SK-N-SH (cell line): ENCODE data around the gene PARD3B. TPM values are rescaled to one million over a fixed set of nuclear protein-coding genes. Genes with fewer than 3 reads are reported as not detected.

Experiments
- CTCF ChIA-PET: fragments of 300-600, 350-600 bp; formaldehyde crosslinking; extraction: SDS; loops from one replicate; lab custom pipeline; 2021; lab: Yijun Ruan, JAX
- POLR2A ChIA-PET: fragments of 350-600 bp; sonication (Branson Sonifier 250); formaldehyde crosslinking; extraction: SDS; loops from one replicate; lab custom pipeline; 2020; ENCODE audit warnings: antibody characterized with exemption, inconsistent platforms; lab: Yijun Ruan, JAX
- DNase-seq: peaks from one replicate; pipeline ENCODE4 v3.0.0; 2012
- H2AFZ ChIP-seq: fragments of 200-600 bp; sonication (generic); 2 replicates; pipeline ENCODE4 v1.8.1; 2016; ENCODE audit warnings: antibody characterized with exemption, mild to moderate bottlenecking, low read depth
- H3F3A ChIP-seq: fragments of 200-600 bp; sonication (generic); replicated peaks from 2 replicates; pipeline ENCODE3; 2016; ENCODE audit warnings: antibody characterized with exemption, mild to moderate bottlenecking; ENCODE audit not compliant: insufficient read depth
- H3K27ac ChIP-seq, 2 experiments: fragments of 200-500 bp in 1 of 2; fragments of 200-600 bp in 1 of 2; sonication (Bioruptor generic) in 1 of 2; sonication (generic), shearing (Covaris generic) in 1 of 2; 2 replicates each; pipeline versions ENCODE4 v1.5.1 to v1.6.1; 2014 to 2016; ENCODE audit warnings: low read depth in 2 of 2, inconsistent platforms in 1 of 2, low read length in 1 of 2, mild to moderate bottlenecking in 1 of 2, mixed read lengths in 1 of 2
- H3K27me3 ChIP-seq: fragments of 200-600 bp; sonication (generic), shearing (Covaris generic); 2 replicates; pipeline ENCODE4 v1.6.1; 2016; ENCODE audit warnings: mixed run types; ENCODE audit not compliant: insufficient read depth
- H3K36me3 ChIP-seq, 2 experiments: fragments of 200-500 bp in 1 of 2; fragments of 200-600 bp in 1 of 2; sonication (Bioruptor generic) in 1 of 2; sonication (generic) in 1 of 2; replicated peaks in 1 of 2; 2 replicates each; pipeline versions ENCODE3 to v1.5.1; 2014 to 2016; ENCODE audit warnings: low read length in 1 of 2, mild to moderate bottlenecking in 1 of 2; ENCODE audit not compliant: insufficient read depth in 2 of 2, control insufficient read depth in 1 of 2
- H3K4me1 ChIP-seq, 2 experiments: fragments of 200-500 bp in 1 of 2; fragments of 200-600 bp in 1 of 2; sonication (Bioruptor generic) in 1 of 2; sonication (generic), shearing (Covaris generic) in 1 of 2; 2 replicates each; pipeline versions ENCODE4 v1.5.1 to v1.6.1; 2014 to 2016; ENCODE audit warnings: low read depth in 1 of 2, low read length in 1 of 2, mixed run types in 1 of 2; ENCODE audit not compliant: insufficient read depth in 2 of 2, control insufficient read depth in 1 of 2
- H3K4me2 ChIP-seq: fragments of 200-600 bp; sonication (generic), shearing (Covaris generic); 2 replicates; pipeline ENCODE4 v1.6.1; 2017; ENCODE audit warnings: mixed run types
- H3K4me3 ChIP-seq, 2 experiments: fragments of 200-500 bp in 1 of 2; fragments of 200-600 bp in 1 of 2; sonication (Bioruptor generic) in 1 of 2; sonication (generic), shearing (Covaris generic) in 1 of 2; 2 replicates each; pipeline versions ENCODE4 v1.5.1 to v1.8.1; 2014 to 2016; ENCODE audit warnings: low read depth in 2 of 2, inconsistent platforms in 1 of 2, low read length in 1 of 2, mild to moderate bottlenecking in 1 of 2, mixed read lengths in 1 of 2, moderate library complexity in 1 of 2
- H3K79me2 ChIP-seq: fragments of 200-600 bp; sonication (generic); 2 replicates; pipeline ENCODE4 v1.8.1; 2017; ENCODE audit warnings: mild to moderate bottlenecking; ENCODE audit not compliant: insufficient read depth
- H3K9ac ChIP-seq: fragments of 200-600 bp; sonication (generic); 2 replicates; pipeline ENCODE4 v1.6.1; 2017; ENCODE audit warnings: mixed run types
- H3K9me2 ChIP-seq: fragments of 200-600 bp; sonication (generic); 2 replicates; pipeline ENCODE4 v1.6.1; 2017; ENCODE audit warnings: mixed run types
- H3K9me3 ChIP-seq: fragments of 200-600 bp; sonication (generic); 2 replicates; pipeline ENCODE4 v1.6.1; 2017; ENCODE audit warnings: mixed run types, mild to moderate bottlenecking, moderate library complexity
- H4K20me1 ChIP-seq: fragments of 200-600 bp; sonication (generic); 2 replicates; pipeline ENCODE4 v1.6.1; 2017; ENCODE audit warnings: mild to moderate bottlenecking, mixed run types; ENCODE audit not compliant: insufficient read depth
- ELF1 ChIP-seq: IDR thresholded peaks from 2 replicates; pipeline ENCODE4 v1.4.0; 2012
- EZH2phosphoT487 ChIP-seq: fragments of 200-600 bp; sonication (generic); IDR thresholded peaks from 2 replicates; pipeline ENCODE4 v1.6.1; 2017; ENCODE audit warnings: low read depth, mixed run types, mild to moderate bottlenecking, antibody characterized with exemption, moderate library complexity, borderline replicate concordance
- FOSL2 ChIP-seq: IDR thresholded peaks from 2 replicates; pipeline ENCODE4 v1.4.0; 2012; ENCODE audit warnings: low read depth, mild to moderate bottlenecking, moderate library complexity, borderline replicate concordance
- FOXJ3 ChIP-seq: sonication (generic); formaldehyde crosslinking; IDR thresholded peaks from 2 replicates; pipeline ENCODE4 v1.5.1; 2020; ENCODE audit warnings: mild to moderate bottlenecking, missing genetic modification reagents
- FOXM1 ChIP-seq: IDR thresholded peaks from 2 replicates; pipeline ENCODE4 v1.4.0; 2012; ENCODE audit warnings: low read depth, mild to moderate bottlenecking
- GABPA ChIP-seq: IDR thresholded peaks from 2 replicates; pipeline ENCODE4 v1.4.0; 2012; ENCODE audit warnings: low read depth, mild to moderate bottlenecking
- IRF3 ChIP-seq: fragments of 150-350 bp; IDR thresholded peaks from 2 replicates; pipeline ENCODE4 v1.6.1; 2016; ENCODE audit warnings: mild to moderate bottlenecking, low read depth, low read length
- JUND ChIP-seq: IDR thresholded peaks from 2 replicates; pipeline ENCODE4 v1.4.0; 2012
- MAX ChIP-seq: IDR thresholded peaks from 2 replicates; pipeline ENCODE4 v1.4.0; 2012; ENCODE audit warnings: low read depth
- MXI1 ChIP-seq: IDR thresholded peaks from 2 replicates; pipeline ENCODE4 v1.6.1; 2012; ENCODE audit warnings: mild to moderate bottlenecking, low read depth, low read length, improper control_type of control experiment
- NFIC ChIP-seq: IDR thresholded peaks from 2 replicates; pipeline ENCODE4 v1.4.0; 2012; ENCODE audit warnings: borderline replicate concordance
- PBX3 ChIP-seq: IDR thresholded peaks from 2 replicates; pipeline ENCODE4; 2012
- POLR2AphosphoS5 ChIP-seq: IDR thresholded peaks from 2 replicates; pipeline ENCODE4 v1.6.1; 2012; ENCODE audit warnings: low read depth, low read length
- RCOR1 ChIP-seq: fragments of 150-350 bp; IDR thresholded peaks from 2 replicates; pipeline ENCODE4 v1.6.1; 2017; ENCODE audit warnings: antibody characterized with exemption, low read length
- RXRA ChIP-seq: IDR thresholded peaks from 2 replicates; pipeline ENCODE4 v1.4.0; 2012; ENCODE audit warnings: low read depth, mild to moderate bottlenecking, borderline replicate concordance
- SMC3 ChIP-seq: IDR thresholded peaks from 2 replicates; pipeline ENCODE4 v1.6.1; 2012; ENCODE audit warnings: low read depth, low read length, improper control_type of control experiment
- TAF1 ChIP-seq: IDR thresholded peaks from 2 replicates; pipeline ENCODE4 v1.6.1; 2012; ENCODE audit warnings: low read depth, mild to moderate bottlenecking, low read length, moderate library complexity, borderline replicate concordance
- TEAD4 ChIP-seq: IDR thresholded peaks from 2 replicates; pipeline ENCODE4 v1.4.0; 2012; ENCODE audit warnings: mild to moderate bottlenecking, borderline replicate concordance; ENCODE audit not compliant: insufficient read depth
- WGBS: methylation state at CpG from one replicate; pipeline ENCODE4 v1.1.6; 2017; ENCODE audit warnings: low lambda C conversion rate; 5-methylcytosine and 5-hydroxymethylcytosine counted together
- polyA plus RNA-seq, 3 experiments: library from polyadenylated mRNA; depleted of rRNA; stranded (reverse); fragments of >200 nt; gene quantifications; 2 replicates each; pipeline ENCODE4 v1.2.3, GENCODE V29; 2012
- TF ChIP-seq, protein P1 (sequence below): fragments of 200-600 bp; sonication (generic); IDR thresholded peaks from 2 replicates; pipeline ENCODE4 v1.6.1; 2017; ENCODE audit warnings: antibody characterized with exemption, mild to moderate bottlenecking, moderate library complexity
- TF ChIP-seq, protein P2 (sequence below): IDR thresholded peaks from 2 replicates; pipeline ENCODE4 v1.4.0; 2012; ENCODE audit warnings: low read depth, borderline replicate concordance

The PARD3B gene
- polyA plus RNA-seq, 1 of the 3 experiments (the other 2 are of a cell fraction), result 0.87 TPM

- no peak overlapping the region; a peak in 1 of 4 replicates for H3K27ac ChIP-seq
- H3K4me3 ChIP-seq, result no peak overlapping the region
- H3F3A ChIP-seq, result peaks cover 15% of the 10 kb centered on the region
- H3K9ac ChIP-seq, result no peak overlapping the region
- no peaks in the 10 kb centered on the region for H3K9me3 ChIP-seq
- no peaks in the 10 kb centered on the region for H4K20me1 ChIP-seq
- TF ChIP-seq RCOR1, result no peak
- TF ChIP-seq, protein P1, sequence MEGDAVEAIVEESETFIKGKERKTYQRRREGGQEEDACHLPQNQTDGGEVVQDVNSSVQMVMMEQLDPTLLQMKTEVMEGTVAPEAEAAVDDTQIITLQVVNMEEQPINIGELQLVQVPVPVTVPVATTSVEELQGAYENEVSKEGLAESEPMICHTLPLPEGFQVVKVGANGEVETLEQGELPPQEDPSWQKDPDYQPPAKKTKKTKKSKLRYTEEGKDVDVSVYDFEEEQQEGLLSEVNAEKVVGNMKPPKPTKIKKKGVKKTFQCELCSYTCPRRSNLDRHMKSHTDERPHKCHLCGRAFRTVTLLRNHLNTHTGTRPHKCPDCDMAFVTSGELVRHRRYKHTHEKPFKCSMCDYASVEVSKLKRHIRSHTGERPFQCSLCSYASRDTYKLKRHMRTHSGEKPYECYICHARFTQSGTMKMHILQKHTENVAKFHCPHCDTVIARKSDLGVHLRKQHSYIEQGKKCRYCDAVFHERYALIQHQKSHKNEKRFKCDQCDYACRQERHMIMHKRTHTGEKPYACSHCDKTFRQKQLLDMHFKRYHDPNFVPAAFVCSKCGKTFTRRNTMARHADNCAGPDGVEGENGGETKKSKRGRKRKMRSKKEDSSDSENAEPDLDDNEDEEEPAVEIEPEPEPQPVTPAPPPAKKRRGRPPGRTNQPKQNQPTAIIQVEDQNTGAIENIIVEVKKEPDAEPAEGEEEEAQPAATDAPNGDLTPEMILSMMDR, result no peak
- no peak for TF ChIP-seq IRF3
- TF ChIP-seq MAX, result no peak
- TF ChIP-seq TEAD4, result no peak
- TF ChIP-seq FOSL2, result no peak
- no peak overlapping the region for H3K4me2 ChIP-seq
- peaks cover 3 to 9% of the 10 kb centered on the region in 2 experiments; a peak in 2 of 4 replicates for H3K4me1 ChIP-seq
- WGBS, result 96% methylated on average over 6 of the region's 6 CpGs
- no peaks in the 10 kb centered on the region for H3K9me2 ChIP-seq
- no peaks in the 10 kb centered on the region for H3K79me2 ChIP-seq
- no peak for DNase-seq
- ChIA-PET CTCF (interaction anchor here (0.6 kb wide), 1 partner anchor 347 kb away, joined by 3 read pairs; no protein-coding TSS in a partner anchor), POLR2A (no interaction called here)
- no peaks in the 10 kb centered on the region for H3K27me3 ChIP-seq
- H2AFZ ChIP-seq, result no peak overlapping the region
- H3K36me3 ChIP-seq, result no peaks in the 10 kb centered on the region
Measured at GRCh38 chr2:205199165-205199850, 654.0 kb downstream of the PARD3B start.

GRCh38 chr2:205210494-205210893 is 665.2 kb downstream of the PARD3B start:
- H3K9ac ChIP-seq, result no peak overlapping the region
- ChIA-PET POLR2A (no interaction called here), CTCF (no interaction called here)
- no peaks in the 10 kb centered on the region for H3K27me3 ChIP-seq
- no peaks in the 10 kb centered on the region; a peak in 1 of 4 replicates for H3K4me1 ChIP-seq
- no peak overlapping the region for H3K27ac ChIP-seq
- H4K20me1 ChIP-seq, result no peaks in the 10 kb centered on the region
- H3K79me2 ChIP-seq, result no peaks in the 10 kb centered on the region
- H3F3A ChIP-seq, result no peaks in the 10 kb centered on the region
- no peak overlapping the region for H2AFZ ChIP-seq
- H3K36me3 ChIP-seq, result no peaks in the 10 kb centered on the region
- no peaks in the 10 kb centered on the region for H3K9me2 ChIP-seq
- no peak for DNase-seq
- WGBS, result 64% methylated on average over 2 of the region's 2 CpGs
- no peaks in the 10 kb centered on the region for H3K9me3 ChIP-seq
- no peak overlapping the region for H3K4me2 ChIP-seq
- no peak overlapping the region for H3K4me3 ChIP-seq
- no peak for TF ChIP-seq JUND
- no peak for TF ChIP-seq PBX3
- no peak for TF ChIP-seq FOXJ3 (CRISPR knock-in tag)
- TF ChIP-seq MAX, result no peak
- no peak for TF ChIP-seq GABPA
- TF ChIP-seq RXRA, result no peak
- TF ChIP-seq TAF1, result no peak
- TF ChIP-seq TEAD4, result no peak
- TF ChIP-seq POLR2AphosphoS5, result no peak
- no peak for TF ChIP-seq FOSL2
- TF ChIP-seq NFIC, result no peak
- TF ChIP-seq RCOR1, result no peak
- TF ChIP-seq MXI1, result no peak
- TF ChIP-seq EZH2phosphoT487, result no peak
- no peak for TF ChIP-seq FOXM1
- TF ChIP-seq, protein P2, sequence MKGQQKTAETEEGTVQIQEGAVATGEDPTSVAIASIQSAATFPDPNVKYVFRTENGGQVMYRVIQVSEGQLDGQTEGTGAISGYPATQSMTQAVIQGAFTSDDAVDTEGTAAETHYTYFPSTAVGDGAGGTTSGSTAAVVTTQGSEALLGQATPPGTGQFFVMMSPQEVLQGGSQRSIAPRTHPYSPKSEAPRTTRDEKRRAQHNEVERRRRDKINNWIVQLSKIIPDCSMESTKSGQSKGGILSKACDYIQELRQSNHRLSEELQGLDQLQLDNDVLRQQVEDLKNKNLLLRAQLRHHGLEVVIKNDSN, result no peak
- no peak for TF ChIP-seq ELF1
- no peak for TF ChIP-seq SMC3
